CD4-positive, alpha-beta T cell treated with Interleukin-4 for 1 hour (primary cell): Measurements from ENCODE around the gene BSN.

Source experiments
- DNase-seq, 2 donors: peaks; one replicate each; pipeline ENCODE4 v3.0.0-alpha.2; 2020 to 2022

BSN gene

DNA sequence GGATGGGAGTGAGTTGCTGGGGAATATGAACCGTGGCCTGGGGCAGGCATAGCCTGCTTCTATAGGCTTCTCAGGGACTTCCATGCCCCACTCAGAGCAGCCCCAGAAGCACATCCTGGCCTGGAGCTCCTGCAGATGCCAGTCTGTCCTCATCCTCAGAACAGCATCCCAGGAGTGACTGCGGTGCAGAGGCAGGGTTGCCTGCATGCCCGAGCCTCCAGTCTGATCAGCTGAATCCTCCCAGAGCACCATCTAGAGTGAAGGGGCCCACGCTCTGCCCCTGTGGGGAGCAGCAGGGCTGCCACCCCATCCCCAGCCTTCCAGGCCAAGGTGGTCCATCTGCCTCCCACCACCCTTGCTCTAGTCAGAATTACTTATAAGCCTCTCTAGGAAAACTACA, 75.2 kb downstream of the BSN start:
- no peak for DNase-seq

DNA sequence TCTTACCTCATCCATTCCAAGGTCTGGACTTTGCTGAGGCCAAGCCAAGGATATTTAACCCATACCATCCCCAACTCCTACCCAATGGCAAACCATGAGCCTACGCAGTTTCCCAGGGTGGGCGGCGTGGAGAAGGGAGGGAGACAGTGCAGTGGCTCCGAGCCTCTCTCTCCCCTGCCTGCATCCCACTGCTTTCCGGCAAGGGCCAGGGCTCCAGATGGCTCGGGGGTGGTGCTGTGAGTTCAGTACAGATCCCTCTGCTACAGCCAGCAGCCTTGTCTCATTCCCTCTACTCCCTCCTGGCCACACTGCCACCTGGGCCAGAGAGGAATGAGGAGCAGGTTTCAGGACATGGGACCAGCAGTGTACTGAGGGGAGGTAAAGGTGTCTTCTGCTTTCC, 75.6 kb downstream of the BSN start:
- no peak for DNase-seq

- DNase-seq, result no peak
Observed at GRCh38 chr3:49630784-49631183, 76.5 kb downstream of the BSN start.

GRCh38 chr3:49634736-49635135, 80.5 kb downstream of the BSN start:
- no peak for DNase-seq

GRCh38 chr3:49636883-49637609, 82.8 kb downstream of the BSN start:
- no peak for DNase-seq

DNA sequence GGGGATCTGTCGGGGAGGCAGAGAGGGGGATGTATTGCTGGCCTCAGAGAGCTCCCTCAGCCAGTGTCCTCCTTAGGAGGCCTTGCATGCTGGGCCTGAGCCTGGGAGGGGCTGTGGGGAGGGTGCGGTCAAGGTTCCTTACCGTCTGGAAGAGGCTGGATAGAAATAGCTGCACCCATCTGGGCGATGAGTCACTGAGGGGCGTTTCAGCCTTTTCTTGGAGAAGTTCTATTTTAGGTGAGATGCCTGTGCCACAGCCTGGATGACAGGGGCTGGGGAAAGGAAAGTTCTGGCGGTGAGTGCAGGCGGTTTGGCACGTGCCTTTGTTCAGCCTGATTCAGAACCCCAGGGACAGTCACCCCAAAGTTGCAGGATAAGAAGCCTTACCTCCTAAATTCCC, 84.2 kb downstream of the BSN start:
- no peak for DNase-seq

GRCh38 chr3:49639551-49639950, 85.3 kb downstream of the BSN start:
- DNase-seq, result no peak

DNA sequence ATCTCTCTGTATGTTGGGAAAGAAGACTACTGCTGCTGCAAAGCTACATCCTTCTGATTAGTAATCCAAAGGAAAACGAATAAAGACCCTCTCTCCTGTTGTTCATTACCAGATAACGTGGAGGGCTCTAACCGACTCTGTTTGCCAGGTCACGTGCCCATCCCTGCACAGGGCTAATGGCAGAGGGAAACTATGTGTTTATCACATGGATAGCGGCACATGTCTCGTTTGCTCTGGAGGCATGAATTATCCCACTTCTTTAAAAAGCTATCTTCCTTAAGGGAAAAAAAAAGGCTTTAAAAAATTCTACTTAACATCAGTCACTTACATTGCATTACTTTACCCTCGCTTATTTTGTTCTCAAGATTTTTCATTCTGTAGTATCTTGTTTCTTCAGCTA, 87.0 kb downstream of the BSN start:
- DNase-seq, result no peak

- DNase-seq, result no peak
Observed at GRCh38 chr3:49641921-49642707, 87.8 kb downstream of the BSN start.

GRCh38 chr3:49642708-49643145, 88.5 kb downstream of the BSN start:
- DNase-seq, result no peak

DNA sequence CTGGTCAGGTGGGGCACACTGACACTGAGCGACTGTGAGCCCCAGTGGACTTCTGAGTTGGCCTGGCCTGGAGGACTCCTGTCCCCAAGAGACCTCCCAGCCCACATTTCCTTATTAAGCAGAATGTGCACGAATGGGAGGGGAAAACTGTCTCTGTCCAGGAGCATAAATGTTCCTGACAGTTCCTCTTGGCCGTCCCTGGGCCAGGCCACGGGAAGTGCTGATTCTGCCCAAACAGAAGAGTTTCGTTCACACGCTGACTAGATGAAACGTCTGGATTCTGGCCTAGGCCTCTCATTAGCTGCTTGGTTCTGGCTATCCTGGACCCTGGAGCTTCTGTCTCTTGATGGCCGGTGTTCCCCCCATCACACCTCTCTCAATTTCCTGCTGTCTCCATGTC, 90.4 kb downstream of the BSN start:
- no peak for DNase-seq

DNA sequence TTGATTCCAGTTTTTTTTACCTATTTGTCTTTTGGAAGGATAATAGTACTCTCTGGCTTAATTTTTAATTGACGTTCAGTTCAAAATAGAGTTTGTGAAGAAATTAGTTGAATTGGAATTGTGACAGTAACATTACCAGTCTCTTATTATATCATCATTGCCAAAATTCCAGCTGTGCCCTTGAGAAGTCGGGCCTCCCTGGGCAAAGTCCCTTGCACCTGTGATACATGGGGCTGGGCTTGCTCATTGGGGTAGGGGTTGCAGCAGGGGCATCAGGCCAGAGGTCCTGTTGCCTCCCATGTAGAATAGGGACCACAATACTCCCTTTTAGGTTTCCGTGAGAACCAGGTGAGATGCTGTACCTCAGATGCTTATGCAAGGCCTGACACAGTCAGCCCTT, 92.0 kb downstream of the BSN start:
- no peak for DNase-seq

DNA sequence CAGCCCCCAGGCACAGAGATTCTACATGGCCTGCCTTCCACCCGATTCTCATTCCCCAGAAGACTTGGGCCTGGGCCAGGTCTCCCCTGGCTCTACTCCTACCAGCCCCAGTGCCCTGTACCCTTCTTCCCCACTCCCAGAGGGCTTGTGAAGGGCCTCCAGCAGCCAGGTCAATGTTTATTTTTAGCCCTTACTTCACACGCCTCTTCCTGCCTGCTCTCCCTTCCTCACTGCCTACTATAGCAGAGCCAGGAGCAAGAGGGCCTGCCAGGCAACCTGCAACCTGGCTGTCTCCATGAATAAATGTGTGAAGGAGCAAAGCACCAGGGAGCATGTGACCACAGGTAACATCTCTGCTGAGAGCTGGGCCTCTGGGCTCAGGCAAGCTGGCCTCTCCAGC, 93.5 kb downstream of the BSN start:
- no peak for DNase-seq

GRCh38 chr3:49648354-49649019, 94.2 kb downstream of the BSN start:
- DNase-seq, result no peak

DNA sequence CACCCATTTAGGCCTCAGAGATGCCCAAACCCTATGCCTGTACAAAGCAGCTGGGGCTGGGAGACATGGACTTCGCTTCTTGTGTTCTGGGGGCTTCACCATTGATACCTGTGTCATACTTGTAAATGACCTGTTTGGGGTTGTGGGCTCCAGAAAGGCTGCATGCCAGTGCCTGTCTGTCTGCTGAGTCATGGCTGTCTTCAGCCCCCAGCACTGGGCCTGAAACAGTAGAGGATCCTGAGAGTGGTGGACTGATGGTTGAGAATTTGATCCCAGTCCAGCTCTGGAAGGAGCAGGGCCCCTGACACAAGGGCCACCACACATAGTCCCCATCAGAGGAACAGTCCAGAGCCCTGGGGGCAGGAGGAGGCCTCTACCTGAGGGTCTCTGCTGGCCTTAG, 95.3 kb downstream of the BSN start:
- DNase-seq, result no peak

- DNase-seq, result no peak
Observed at GRCh38 chr3:49650177-49650576, 95.9 kb downstream of the BSN start.

GRCh38 chr3:49650637-49651036, 96.4 kb downstream of the BSN start:
- DNase-seq, result no peak

DNA sequence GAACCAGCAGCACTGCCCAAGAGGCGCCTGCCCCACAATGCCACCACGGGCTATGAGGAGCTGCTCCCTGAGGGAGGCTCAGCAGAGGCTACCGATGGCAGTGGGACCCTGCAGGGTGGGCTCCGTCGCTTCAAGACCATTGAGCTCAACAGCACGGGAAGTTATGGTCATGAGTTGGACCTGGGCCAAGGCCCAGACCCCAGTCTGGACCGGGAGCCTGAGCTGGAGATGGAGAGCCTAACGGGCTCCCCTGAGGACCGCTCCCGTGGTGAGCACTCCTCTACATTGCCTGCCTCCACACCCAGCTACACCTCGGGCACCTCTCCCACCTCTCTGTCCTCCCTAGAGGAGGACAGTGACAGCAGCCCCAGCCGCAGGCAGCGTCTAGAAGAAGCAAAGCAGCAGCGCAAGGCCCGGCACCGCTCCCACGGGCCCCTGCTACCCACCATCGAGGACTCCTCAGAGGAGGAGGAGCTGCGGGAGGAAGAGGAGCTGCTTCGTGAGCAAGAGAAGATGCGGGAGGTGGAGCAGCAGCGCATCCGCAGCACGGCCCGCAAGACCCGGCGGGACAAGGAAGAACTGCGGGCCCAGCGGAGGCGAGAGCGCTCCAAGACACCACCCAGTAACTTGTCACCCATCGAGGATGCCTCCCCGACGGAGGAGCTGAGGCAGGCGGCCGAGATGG, 98.1 kb downstream of the BSN start:
- no peak for DNase-seq

GRCh38 chr3:49652903-49653415, 98.7 kb downstream of the BSN start:
- no peak for DNase-seq

- no peak for DNase-seq
Observed at GRCh38 chr3:49653621-49654020, 99.3 kb downstream of the BSN start.

DNA sequence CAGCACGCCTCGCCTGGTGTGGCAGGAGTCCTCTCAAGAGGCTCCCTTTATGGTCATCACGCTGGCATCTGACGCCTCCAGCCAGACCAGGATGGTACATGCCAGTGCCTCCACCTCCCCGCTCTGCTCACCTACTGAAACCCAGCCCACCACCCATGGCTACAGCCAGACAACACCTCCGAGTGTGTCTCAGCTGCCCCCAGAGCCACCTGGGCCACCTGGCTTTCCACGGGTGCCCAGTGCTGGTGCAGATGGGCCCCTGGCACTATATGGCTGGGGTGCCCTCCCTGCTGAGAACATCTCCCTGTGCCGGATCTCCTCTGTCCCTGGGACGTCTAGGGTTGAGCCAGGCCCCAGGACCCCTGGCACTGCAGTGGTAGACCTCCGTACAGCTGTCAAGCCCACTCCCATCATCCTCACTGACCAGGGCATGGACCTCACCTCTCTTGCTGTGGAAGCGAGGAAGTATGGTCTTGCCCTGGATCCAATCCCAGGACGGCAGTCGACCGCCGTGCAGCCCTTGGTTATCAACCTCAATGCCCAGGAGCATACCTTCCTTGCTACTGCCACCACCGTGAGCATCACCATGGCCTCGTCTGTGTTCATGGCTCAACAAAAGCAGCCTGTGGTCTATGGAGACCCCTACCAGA, 100.0 kb downstream of the BSN start:
- no peak for DNase-seq

DNA sequence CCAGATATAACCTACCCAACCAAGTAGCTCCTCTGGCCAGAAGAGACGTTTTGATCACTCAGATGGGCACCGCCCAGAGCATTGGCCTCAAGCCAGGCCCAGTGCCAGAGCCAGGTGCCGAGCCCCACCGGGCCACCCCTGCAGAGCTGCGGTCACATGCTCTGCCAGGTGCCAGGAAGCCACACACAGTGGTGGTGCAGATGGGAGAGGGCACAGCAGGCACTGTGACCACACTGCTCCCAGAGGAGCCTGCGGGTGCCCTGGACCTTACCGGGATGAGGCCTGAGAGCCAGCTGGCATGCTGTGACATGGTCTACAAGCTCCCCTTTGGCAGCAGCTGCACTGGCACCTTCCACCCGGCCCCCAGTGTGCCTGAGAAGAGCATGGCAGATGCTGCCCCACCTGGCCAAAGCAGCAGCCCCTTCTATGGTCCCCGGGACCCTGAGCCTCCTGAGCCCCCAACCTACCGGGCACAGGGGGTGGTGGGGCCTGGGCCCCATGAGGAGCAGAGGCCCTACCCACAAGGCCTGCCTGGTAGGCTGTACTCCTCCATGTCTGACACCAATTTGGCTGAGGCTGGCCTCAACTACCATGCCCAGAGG, 100.8 kb downstream of the BSN start:
- no peak for DNase-seq
